DND-41 (cell line): Measurements from ENCODE around the gene EPB41L5.
A peak's percentile ranks its signal among the peaks of the same experiment; 100 is the strongest.

Source experiments
- ATAC-seq: fragments of 200-7000 bp; cut with Tn5 transposase; 3 replicates; pipeline ENCODE4 v1.9.1; 2021; ENCODE audit warnings: low read depth; ENCODE audit not compliant: insufficient read depth
- DNase-seq: peaks from one replicate; pipeline ENCODE4 v3.0.0-alpha.2; 2020
- H2AFZ ChIP-seq: 2 replicates; pipeline ENCODE4 v1.6.0; 2012; ENCODE audit warnings: low read depth, low read length
- H3K27ac ChIP-seq: 2 replicates; pipeline ENCODE4 v1.5.1; 2012; ENCODE audit warnings: low read length, inconsistent platforms
- H3K27me3 ChIP-seq: fragments of 200-600 bp; sonication (generic); 2 replicates; pipeline ENCODE4 v1.6.0; 2012; ENCODE audit warnings: low read length, mild to moderate bottlenecking, inconsistent platforms; ENCODE audit not compliant: insufficient read depth, poor library complexity
- H3K36me3 ChIP-seq: 2 replicates; pipeline ENCODE4 v1.5.1; 2012; ENCODE audit warnings: low read length, inconsistent platforms; ENCODE audit not compliant: insufficient read depth
- H3K4me1 ChIP-seq: 2 replicates; pipeline ENCODE4 v1.5.1; 2012; ENCODE audit warnings: mild to moderate bottlenecking, low read length; ENCODE audit not compliant: insufficient read depth
- H3K4me2 ChIP-seq: 2 replicates; pipeline ENCODE4 v1.6.0; 2012; ENCODE audit warnings: mild to moderate bottlenecking, moderate library complexity, low read length, inconsistent platforms; ENCODE audit not compliant: insufficient read depth
- H3K4me3 ChIP-seq, 2 experiments: fragments of 200-600 bp in 1 of 2; shearing (Covaris generic) in 1 of 2; 2 replicates each; pipeline ENCODE4 v1.5.1; 2012 to 2016; ENCODE audit warnings: inconsistent platforms in 2 of 2, low read length in 2 of 2, mild to moderate bottlenecking in 2 of 2, low read depth in 1 of 2, moderate library complexity in 1 of 2
- H3K79me2 ChIP-seq: 2 replicates; pipeline ENCODE4 v1.6.0; 2012; ENCODE audit warnings: low read length, inconsistent platforms; ENCODE audit not compliant: insufficient read depth
- H3K9ac ChIP-seq: 2 replicates; pipeline ENCODE4 v1.6.0; 2012; ENCODE audit warnings: low read depth, mild to moderate bottlenecking, inconsistent platforms, low read length, moderate library complexity
- H3K9me3 ChIP-seq: 2 replicates; pipeline ENCODE4 v1.5.1; 2012; ENCODE audit warnings: low read length, moderate library complexity, mild to moderate bottlenecking, inconsistent platforms; ENCODE audit not compliant: insufficient read depth, severe bottlenecking
- H4K20me1 ChIP-seq: 2 replicates; pipeline ENCODE4 v1.6.0; 2012; ENCODE audit warnings: low read length; ENCODE audit not compliant: insufficient read depth
- CTCF ChIP-seq: IDR thresholded peaks from 2 replicates; pipeline ENCODE4 v1.5.1; 2012; ENCODE audit warnings: borderline replicate concordance, low read length, moderate library complexity, mild to moderate bottlenecking; ENCODE audit not compliant: poor library complexity, severe bottlenecking; ENCODE audit errors: extremely low read depth
- EZH2 ChIP-seq: IDR thresholded peaks from 3 replicates; pipeline ENCODE4 v1.6.1; 2012; ENCODE audit warnings: borderline replicate concordance, low read depth, mild to moderate bottlenecking, moderate library complexity, low read length, inconsistent platforms; ENCODE audit not compliant: severe bottlenecking

Gene EPB41L5

GRCh38 chr2:120210270-120210693, 197.4 kb downstream of the EPB41L5 start:
- no peaks in the 10 kb centered on the region; the same call in 1 of the 2 replicates for H3K79me2 ChIP-seq
- H3K4me3 ChIP-seq = no peak overlapping the region
- no peak overlapping the region for H3K27ac ChIP-seq
- H3K27me3 ChIP-seq = no peaks in the 10 kb centered on the region
- H3K4me1 ChIP-seq = no peaks in the 10 kb centered on the region
- H3K4me2 ChIP-seq = no peak overlapping the region
- H3K9me3 ChIP-seq = no peaks in the 10 kb centered on the region
- no peak for ATAC-seq
- H3K36me3 ChIP-seq = no peaks in the 10 kb centered on the region
- TF ChIP-seq CTCF (no peak), EZH2 (no peak)
- H3K9ac ChIP-seq = no peak overlapping the region
- H2AFZ ChIP-seq = no peak overlapping the region
- no peak for DNase-seq
- H4K20me1 ChIP-seq = peaks cover 2% of the 10 kb centered on the region; the same call in 1 of the 2 replicates

- H3K9ac ChIP-seq = no peak overlapping the region
- H3K36me3 ChIP-seq = peaks cover 61% of the 10 kb centered on the region
- no peaks in the 10 kb centered on the region for H3K9me3 ChIP-seq
- no peaks in the 10 kb centered on the region for H3K27me3 ChIP-seq
- peaks cover 35% of the 10 kb centered on the region for H4K20me1 ChIP-seq
- H3K27ac ChIP-seq = no peak overlapping the region
- DNase-seq (no peak), ATAC-seq (no peak)
- no peak overlapping the region for H3K4me2 ChIP-seq
- H3K4me3 ChIP-seq = no peak overlapping the region
- TF ChIP-seq CTCF = no peak
- TF ChIP-seq EZH2 = no peak
- H2AFZ ChIP-seq = no peak overlapping the region
- peaks cover 35% of the 10 kb centered on the region for H3K4me1 ChIP-seq
- peaks cover 68% of the 10 kb centered on the region for H3K79me2 ChIP-seq
These were observed 205.3 kb downstream of the EPB41L5 start for GRCh38 chr2:120218181-120218580.

- Histone ChIP-seq H3K9me3 (no peaks in the 10 kb centered on the region), H4K20me1 (peaks cover 35% of the 10 kb centered on the region), H3K4me3 (no peak overlapping the region), H3K79me2 (peaks cover 76% of the 10 kb centered on the region), H3K36me3 (peaks cover 61% of the 10 kb centered on the region), H2AFZ (no peak overlapping the region), H3K27ac (no peak overlapping the region), H3K9ac (no peak overlapping the region), H3K4me2 (0 out of 2 replicates have a peak overlapping the region, but pooled peaks have one; percentile 31), H3K4me1 (peaks cover 43% of the 10 kb centered on the region), H3K27me3 (no peaks in the 10 kb centered on the region)
- DNase-seq (no peak), ATAC-seq (no peak)
- no peak for TF ChIP-seq EZH2
- no peak for TF ChIP-seq CTCF
These were observed 206.4 kb downstream of the EPB41L5 start for GRCh38 chr2:120219291-120219690.

GRCh38 chr2:120219766-120220165, 206.9 kb downstream of the EPB41L5 start:
- TF ChIP-seq EZH2 (no peak), CTCF (no peak)
- ATAC-seq (no peak), DNase-seq (no peak)
- Histone ChIP-seq H4K20me1 (peaks cover 35% of the 10 kb centered on the region), H3K27ac (no peak overlapping the region), H3K36me3 (peaks cover 61% of the 10 kb centered on the region), H3K79me2 (peaks cover 76% of the 10 kb centered on the region), H3K4me2 (peak overlapping the region; percentile 31; the same call in 1 of the 2 replicates), H3K27me3 (no peaks in the 10 kb centered on the region), H3K4me1 (peaks cover 47% of the 10 kb centered on the region), H3K9ac (no peak overlapping the region), H2AFZ (no peak overlapping the region), H3K9me3 (no peaks in the 10 kb centered on the region), H3K4me3 (no peak overlapping the region)
